GM12865 (cell line): ENCODE measurements around the gene IPO5.
"Not testable (repeated sequence)": the region's sequence is repeated elsewhere in the genome, so short reads cannot be mapped to it uniquely, and the experiment has no call there.

Experiments
- DNase-seq: peaks from one replicate; pipeline ENCODE4 v3.0.0; 2010; ENCODE audit warnings: low read depth
- H3K4me3 ChIP-seq: 2 replicates; pipeline ENCODE4 v1.5.1; 2011; ENCODE audit warnings: mild to moderate bottlenecking, low read depth, low read length, control low read depth
- CTCF ChIP-seq: IDR thresholded peaks from 2 replicates; pipeline ENCODE4 v1.5.1; 2011; ENCODE audit warnings: low read length, control low read depth, low read depth, inconsistent platforms; ENCODE audit not compliant: insufficient read depth; ENCODE audit errors: missing control alignments

Gene IPO5

GRCh38 chr13:98025480-98026025, 72.1 kb downstream of the IPO5 start:
- DNase-seq = no peak
- H3K4me3 ChIP-seq = no peak overlapping the region
- no peak for TF ChIP-seq CTCF

- no peak for DNase-seq
- no peak for TF ChIP-seq CTCF
- H3K4me3 ChIP-seq = no peak overlapping the region
These were observed 73.0 kb downstream of the IPO5 start for GRCh38 chr13:98026457-98026857.

GRCh38 chr13:98032168-98032567, 78.7 kb downstream of the IPO5 start:
- no peak for DNase-seq
- TF ChIP-seq CTCF = no peak
- H3K4me3 ChIP-seq = no peak overlapping the region

GRCh38 chr13:98033277-98034247, 80.1 kb downstream of the IPO5 start:
- TF ChIP-seq CTCF = peak; percentile 9
- H3K4me3 ChIP-seq = no peak overlapping the region
- DNase-seq = peak; percentile 27

- TF ChIP-seq CTCF = no peak
- no peak for DNase-seq
- H3K4me3 ChIP-seq = no peak overlapping the region
These were observed 81.9 kb downstream of the IPO5 start for GRCh38 chr13:98035373-98035772.

GRCh38 chr13:98036564-98037302, 83.3 kb downstream of the IPO5 start:
- not testable (repeated sequence) for H3K4me3 ChIP-seq, DNase-seq

GRCh38 chr13:98039261-98039660, 85.8 kb downstream of the IPO5 start:
- TF ChIP-seq CTCF = no peak
- DNase-seq = no peak
- H3K4me3 ChIP-seq = no peak overlapping the region
